Stimulated activated CD8-positive, alpha-beta memory T cell treated with anti-CD3 and anti-CD28 coated beads, Interleukin-7, amount 100 ng/mL, for 24 hours (primary cell): ENCODE measurements around the gene WSB2.

Experiments used
- DNase-seq: peaks from one replicate; pipeline ENCODE4 v3.0.0-alpha.2; 2020; ENCODE audit warnings: low read depth

WSB2 gene

DNA sequence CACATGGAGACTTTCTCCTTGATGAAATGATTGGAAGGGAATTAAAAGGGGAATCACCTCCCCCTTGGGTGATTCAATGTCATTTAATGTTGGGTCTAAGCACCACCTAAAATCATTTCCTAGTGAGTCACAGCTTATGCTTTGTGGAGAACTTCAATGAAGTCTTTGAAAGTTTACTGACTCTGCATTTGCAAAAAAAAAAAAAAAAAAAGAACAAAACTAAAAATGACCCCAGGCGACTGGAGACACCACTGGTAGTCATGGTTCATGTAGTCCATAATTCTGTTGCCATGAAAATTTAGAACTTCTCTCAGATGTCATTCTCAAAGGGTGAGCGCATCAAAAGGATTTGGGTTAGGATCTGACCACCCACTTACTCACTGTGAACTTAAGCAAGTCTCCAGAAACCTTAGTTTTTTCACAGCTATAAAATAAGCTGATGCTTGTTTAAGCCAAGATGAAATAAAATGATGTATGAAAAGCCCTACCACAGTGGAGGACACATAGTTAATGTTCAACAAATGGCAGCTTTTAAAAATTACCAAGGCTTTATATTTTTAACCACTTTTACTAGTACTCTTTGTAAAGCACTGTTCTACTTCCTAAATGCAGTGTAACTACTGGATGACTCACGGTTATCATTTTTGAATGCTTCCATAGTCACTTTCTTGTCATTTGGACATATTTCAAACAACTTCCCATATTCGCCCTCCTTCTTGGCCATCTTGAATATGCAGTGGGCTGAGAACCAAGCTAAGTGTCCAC, 74.1 kb downstream of the WSB2 start:
- no peak for DNase-seq

DNA sequence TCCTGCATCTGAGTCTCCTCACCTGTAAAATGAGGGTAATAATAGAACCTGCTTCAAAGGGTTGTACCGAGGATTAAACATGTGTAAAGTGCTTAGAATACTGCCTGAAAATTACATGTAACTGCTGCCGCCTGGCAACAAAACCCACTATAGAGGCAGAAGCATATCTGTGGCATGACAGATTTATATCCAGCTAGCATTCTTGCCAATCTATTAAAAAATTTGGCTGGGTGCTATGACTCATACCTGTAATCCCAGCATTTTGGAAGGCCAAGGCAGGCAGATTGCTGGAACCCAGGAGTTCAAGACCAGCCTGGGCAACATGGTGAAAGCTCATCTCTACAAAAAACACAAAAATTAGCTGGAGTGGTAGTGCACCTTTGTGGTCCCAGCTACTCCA, 75.8 kb downstream of the WSB2 start:
- no peak for DNase-seq
